ENCODE data around the gene RAB3C.

The RAB3C gene

GRCh38 chr5:58649716-58650115, 66.8 kb downstream of the RAB3C start:
- no peaks in the 10 kb centered on the region for H3K79me2 ChIP-seq (ENCODE audit: low read length)
- no peaks in the 10 kb centered on the region for H3K27me3 ChIP-seq (ENCODE audit: low read depth, low read length)
- H3K27ac ChIP-seq (ENCODE audit: low read length) = no peak overlapping the region
- no peak overlapping the region for H3K4me2 ChIP-seq (ENCODE audit: low read length)
- TF ChIP-seq EZH2phosphoT487 (IDR thresholded peaks at IDR 0.05; ENCODE audit: low read depth) (no peak), CTCF (IDR thresholded peaks at IDR 0.05; ENCODE audit: low read depth, low read length) (no peak)
- no peaks in the 10 kb centered on the region for H4K20me1 ChIP-seq (ENCODE audit: insufficient read depth, low read length)
- no peaks in the 10 kb centered on the region for H3K9me3 ChIP-seq (ENCODE audit: insufficient read depth, low read length)
- H3K36me3 ChIP-seq (replicated peaks; ENCODE audit: low read depth, low read length) = no peaks in the 10 kb centered on the region
- H3K9ac ChIP-seq (ENCODE audit: low read length) = no peak overlapping the region
- H2AFZ ChIP-seq (ENCODE audit: low read depth, low read length) = no peak overlapping the region
- no peak overlapping the region for H3K4me3 ChIP-seq (ENCODE audit: low read length)
- H3K4me1 ChIP-seq (ENCODE audit: low read length) = no peaks in the 10 kb centered on the region

- Histone ChIP-seq H4K20me1 (ENCODE audit: insufficient read depth, low read length) (no peaks in the 10 kb centered on the region), H3K4me2 (ENCODE audit: low read length) (no peak overlapping the region), H3K4me3 (ENCODE audit: low read length) (no peak overlapping the region), H3K79me2 (ENCODE audit: low read length) (no peaks in the 10 kb centered on the region), H3K27me3 (ENCODE audit: low read depth, low read length) (no peaks in the 10 kb centered on the region), H3K36me3 (replicated peaks; ENCODE audit: low read depth, low read length) (no peaks in the 10 kb centered on the region), H2AFZ (ENCODE audit: low read depth, low read length) (no peak overlapping the region), H3K9ac (ENCODE audit: low read length) (no peak overlapping the region), H3K9me3 (ENCODE audit: insufficient read depth, low read length) (no peaks in the 10 kb centered on the region), H3K4me1 (ENCODE audit: low read length) (no peaks in the 10 kb centered on the region), H3K27ac (ENCODE audit: low read length) (no peak overlapping the region)
- TF ChIP-seq CTCF (IDR thresholded peaks at IDR 0.05; ENCODE audit: low read depth, low read length) = no peak
- no peak for TF ChIP-seq EZH2phosphoT487 (IDR thresholded peaks at IDR 0.05; ENCODE audit: low read depth)
Measured at GRCh38 chr5:58653521-58653920, 70.6 kb downstream of the RAB3C start.

GRCh38 chr5:58666141-58666540, 83.3 kb downstream of the RAB3C start:
- no peaks in the 10 kb centered on the region for H4K20me1 ChIP-seq (ENCODE audit: insufficient read depth, low read length)
- H2AFZ ChIP-seq (ENCODE audit: low read depth, low read length) = no peak overlapping the region
- TF ChIP-seq CTCF (IDR thresholded peaks at IDR 0.05; ENCODE audit: low read depth, low read length) (no peak), EZH2phosphoT487 (IDR thresholded peaks at IDR 0.05; ENCODE audit: low read depth) (no peak)
- no peaks in the 10 kb centered on the region for H3K36me3 ChIP-seq (replicated peaks; ENCODE audit: low read depth, low read length)
- no peak overlapping the region for H3K4me2 ChIP-seq (ENCODE audit: low read length)
- H3K79me2 ChIP-seq (ENCODE audit: low read length) = no peaks in the 10 kb centered on the region
- H3K27ac ChIP-seq (ENCODE audit: low read length) = no peak overlapping the region
- no peak overlapping the region for H3K9ac ChIP-seq (ENCODE audit: low read length)
- H3K4me3 ChIP-seq (ENCODE audit: low read length) = no peak overlapping the region
- no peaks in the 10 kb centered on the region for H3K27me3 ChIP-seq (ENCODE audit: low read depth, low read length)
- no peaks in the 10 kb centered on the region for H3K4me1 ChIP-seq (ENCODE audit: low read length)
- no peaks in the 10 kb centered on the region for H3K9me3 ChIP-seq (ENCODE audit: insufficient read depth, low read length)

- Histone ChIP-seq H3K27me3 (ENCODE audit: low read depth, low read length) (no peaks in the 10 kb centered on the region), H2AFZ (ENCODE audit: low read depth, low read length) (no peak overlapping the region), H3K79me2 (ENCODE audit: low read length) (no peaks in the 10 kb centered on the region), H4K20me1 (ENCODE audit: insufficient read depth, low read length) (no peaks in the 10 kb centered on the region), H3K9ac (ENCODE audit: low read length) (no peak overlapping the region), H3K4me3 (ENCODE audit: low read length) (no peak overlapping the region), H3K4me1 (ENCODE audit: low read length) (no peaks in the 10 kb centered on the region), H3K36me3 (replicated peaks; ENCODE audit: low read depth, low read length) (no peaks in the 10 kb centered on the region), H3K9me3 (ENCODE audit: insufficient read depth, low read length) (no peaks in the 10 kb centered on the region), H3K27ac (ENCODE audit: low read length) (no peak overlapping the region), H3K4me2 (ENCODE audit: low read length) (no peak overlapping the region)
- TF ChIP-seq EZH2phosphoT487 (IDR thresholded peaks at IDR 0.05; ENCODE audit: low read depth) = no peak
Measured at GRCh38 chr5:58666598-58667581, 84.0 kb downstream of the RAB3C start.
